Lung (tissue), 12 donors: ENCODE measurements around the gene COL11A2. TPM values are rescaled to one million over a fixed set of nuclear protein-coding genes. Genes with fewer than 3 reads are reported as not detected.

Experiments used
- ATAC-seq: fragments of 200-7000 bp; cut with Tn5 transposase; one replicate; pipeline ENCODE4 v1.9.1; 2020; ENCODE audit warnings: moderate number of reproducible peaks; ENCODE audit not compliant: insufficient read depth, low FRiP score
- DNase-seq, 3 donors: peaks; one replicate each; pipeline ENCODE4 v3.0.0-alpha.2; 2013 to 2017
- H3K27ac ChIP-seq, 2 donors: one replicate each; pipeline ENCODE4 v1.5.1; 2013; ENCODE audit warnings: mild to moderate bottlenecking in 2 of 2, moderate library complexity in 2 of 2, control low read depth in 1 of 2, inconsistent platforms in 1 of 2, low read depth in 1 of 2, low read length in 1 of 2
- H3K27me3 ChIP-seq, 3 donors: one replicate each; pipeline ENCODE4 v1.5.1; 2013; ENCODE audit warnings: low read length in 2 of 3; ENCODE audit not compliant: control insufficient read depth in 3 of 3, insufficient read depth in 3 of 3
- H3K36me3 ChIP-seq, 4 donors: one replicate each; pipeline ENCODE4 v1.5.1; 2013; ENCODE audit warnings: low read length in 4 of 4, mild to moderate bottlenecking in 1 of 4, moderate library complexity in 1 of 4; ENCODE audit not compliant: control insufficient read depth in 4 of 4, insufficient read depth in 4 of 4
- H3K4me1 ChIP-seq, 5 donors: one replicate each; pipeline ENCODE4 v1.5.1; 2013; ENCODE audit warnings: low read length in 5 of 5, mild to moderate bottlenecking in 2 of 5, moderate library complexity in 1 of 5; ENCODE audit not compliant: control insufficient read depth in 5 of 5, insufficient read depth in 5 of 5
- H3K4me3 ChIP-seq: one replicate; pipeline ENCODE4 v1.5.1; 2013; ENCODE audit warnings: mild to moderate bottlenecking, control low read depth, moderate library complexity
- H3K9ac ChIP-seq, 2 donors: one replicate each; pipeline ENCODE4 v1.5.1; 2013; ENCODE audit warnings: low read length in 2 of 2, control low read depth in 1 of 2; ENCODE audit not compliant: insufficient read depth in 1 of 2
- H3K9me3 ChIP-seq, 4 donors: one replicate each; pipeline ENCODE4 v1.5.1; 2013; ENCODE audit warnings: low read length in 3 of 4, mild to moderate bottlenecking in 1 of 4, moderate library complexity in 1 of 4; ENCODE audit not compliant: control insufficient read depth in 4 of 4, insufficient read depth in 3 of 4
- CTCF ChIP-seq: IDR thresholded peaks from 2 replicates; pipeline ENCODE4 v1.5.1; 2012; ENCODE audit warnings: mild to moderate bottlenecking; ENCODE audit errors: control extremely low read depth, extremely low read depth
- WGBS, 2 donors: extraction: QIAGEN DNeasy Blood & Tissue Kit; methylation state at CpG; one replicate each; pipeline ENCODE4 v1.1.7; 2013; 5-methylcytosine and 5-hydroxymethylcytosine counted together
- polyA plus RNA-seq, 2 donors: library from polyadenylated mRNA; stranded (reverse); fragments of 200-250 nt; gene quantifications; one replicate each; pipeline ENCODE4 v1.2.1, GENCODE V29; 2013
- total RNA-seq, 2 donors: library from RNA; depleted of rRNA in 1 of 2; stranded (reverse); fragments of >200 nt in 1 of 2; gene quantifications; one replicate each; pipeline ENCODE4 v1.2.1, GENCODE V29; 2014 to 2021
- donor health status: control.
- donor health status: control.
- donor health status: Bipolar disorder and iron deficiency.
- donor health status: healthy.
- donor health status: DM: yes; HTN: yes; CAD: no.

The COL11A2 gene
- total and polyA plus RNA-seq, 4 donors = 0.32 to 2.4 (median 0.90) TPM

- no peak for TF ChIP-seq CTCF
- ATAC-seq (no peak), DNase-seq (no peak)
- Histone ChIP-seq H3K36me3 (no peaks in the 10 kb centered on the region), H3K27me3 (no peaks in the 10 kb centered on the region), H3K27ac (no peak overlapping the region), H3K9me3 (no peaks in the 10 kb centered on the region), H3K4me1 (no peaks in the 10 kb centered on the region), H3K9ac (no peak overlapping the region), H3K4me3 (no peak overlapping the region)
- WGBS, 2 donors = 58 to 59% methylated on average over 5 of the region's 5 CpGs
These were observed 9.1 kb downstream of the COL11A2 start for GRCh38 chr6:33183071-33183683.

- ATAC-seq (no peak), DNase-seq (no peak)
- Histone ChIP-seq H3K27ac (no peak overlapping the region), H3K4me3 (no peak overlapping the region), H3K4me1 (no peaks in the 10 kb centered on the region), H3K36me3 (no peaks in the 10 kb centered on the region), H3K9ac (no peak overlapping the region), H3K27me3 (no peaks in the 10 kb centered on the region), H3K9me3 (no peaks in the 10 kb centered on the region)
- WGBS, 2 donors = 69 to 87% methylated on average over 7 of the region's 7 CpGs
- no peak for TF ChIP-seq CTCF
These were observed 11.1 kb downstream of the COL11A2 start for GRCh38 chr6:33181141-33181540.

GRCh38 chr6:33178755-33179475 lies 13.4 kb downstream of the COL11A2 start:
- TF ChIP-seq CTCF = no peak
- H3K4me3 ChIP-seq = no peak overlapping the region
- H3K9me3 ChIP-seq = no peaks in the 10 kb centered on the region
- 89 to 93% methylated on average over 9 to 10 of the region's 10 CpGs for WGBS, 2 donors
- H3K4me1 ChIP-seq = no peaks in the 10 kb centered on the region
- H3K27ac ChIP-seq = no peak overlapping the region
- DNase-seq (no peak), ATAC-seq (no peak)
- H3K27me3 ChIP-seq = no peaks in the 10 kb centered on the region
- H3K9ac ChIP-seq = no peak overlapping the region
- H3K36me3 ChIP-seq = no peaks in the 10 kb centered on the region
